HCT116 (cell line): ENCODE data around the gene E4F1. TPM values are rescaled to one million over a fixed set of nuclear protein-coding genes. Genes with fewer than 3 reads are reported as not detected.

Experiments
- ATAC-seq: fragments of 200-7000 bp; cut with Tn5 transposase; 2 replicates; pipeline ENCODE4 v1.9.1; 2020; ENCODE audit warnings: mild to moderate bottlenecking, moderate library complexity
- BruUV-seq: library from RNA; stranded (reverse); fragments of 400-500 nt; replicated peaks from 2 replicates; lab custom pipeline; 2021; lab: Mats Ljungman, UMichigan
- CTCF ChIA-PET: fragments of 300-600 bp; sonication (Branson Sonifier 250); formaldehyde crosslinking; loops from one replicate; lab custom pipeline; 2021; ENCODE audit warnings: antibody characterized with exemption; lab: Charles Lee
- POLR2A ChIA-PET: fragments of 300-600, 350-600 bp; sonication (Branson Sonifier 250); formaldehyde crosslinking; loops from one replicate; lab custom pipeline; 2021; ENCODE audit warnings: antibody characterized with exemption; lab: Charles Lee
- RAD21 ChIA-PET, 2 experiments: fragments of 300-600 bp; sonication (Branson Sonifier 250); formaldehyde crosslinking; loops; one replicate each; lab custom pipeline; 2023; ENCODE audit warnings: low total read pairs in 2 of 2; ENCODE audit not compliant: uncharacterized antibody in 2 of 2, unreplicated experiment in 2 of 2, low non-redundant PET in 1 of 2; lab: Charles Lee
- DNase-seq: peaks from one replicate; pipeline ENCODE4 v3.0.0-alpha.2; 2010; ENCODE audit warnings: low read depth, low spot score
- H2AFZ ChIP-seq: fragments of 200-600 bp; shearing (Covaris generic), sonication (generic); 2 replicates; pipeline ENCODE4 v1.6.1; 2017; ENCODE audit warnings: low read depth, mixed run types, mixed read lengths, antibody characterized with exemption, low read length; ENCODE audit not compliant: poor library complexity, severe bottlenecking
- H3K27ac ChIP-seq: 2 replicates; pipeline ENCODE4 v1.5.1; 2012; ENCODE audit warnings: low read depth, low read length
- H3K27me3 ChIP-seq: fragments of 200-600 bp; sonication (generic); 2 replicates; pipeline ENCODE4 v1.6.1; 2016; ENCODE audit warnings: mixed run types, low read length, mixed read lengths; ENCODE audit not compliant: insufficient read depth
- H3K36me3 ChIP-seq, 2 experiments: fragments of 200-500 bp in 1 of 2; fragments of 200-600 bp in 1 of 2; sonication (Bioruptor generic) in 1 of 2; sonication (generic) in 1 of 2; 2 replicates each; pipeline versions ENCODE4 v1.5.1 to v1.6.1; 2014 to 2016; ENCODE audit warnings: low read length in 2 of 2, inconsistent platforms in 1 of 2, mixed read lengths in 1 of 2, mixed run types in 1 of 2; ENCODE audit not compliant: insufficient read depth in 2 of 2, control insufficient read depth in 1 of 2
- H3K4me1 ChIP-seq, 2 experiments: fragments of 200-600 bp in 1 of 2; sonication (generic) in 1 of 2; 2 replicates each; pipeline versions ENCODE4 v1.5.1 to v1.6.1; 2012 to 2017; ENCODE audit warnings: low read length in 2 of 2, inconsistent platforms in 1 of 2, mild to moderate bottlenecking in 1 of 2, mixed read lengths in 1 of 2, mixed run types in 1 of 2, moderate library complexity in 1 of 2; ENCODE audit not compliant: insufficient read depth in 2 of 2, control insufficient read depth in 1 of 2
- H3K4me2 ChIP-seq: fragments of 200-600 bp; sonication (generic); 2 replicates; pipeline ENCODE4 v1.6.1; 2017; ENCODE audit warnings: mixed run types, low read length, mixed read lengths
- H3K4me3 ChIP-seq, 2 experiments: fragments of 200-600 bp in 1 of 2; sonication (generic) in 1 of 2; replicated peaks in 1 of 2; 2 replicates each; pipeline ENCODE4 v1.5.1; 2011 to 2016; ENCODE audit warnings: low read length in 2 of 2, control low read depth in 1 of 2, low read depth in 1 of 2, mild to moderate bottlenecking in 1 of 2, mixed read lengths in 1 of 2, mixed run types in 1 of 2
- H3K79me2 ChIP-seq: fragments of 200-600 bp; sonication (generic); 2 replicates; pipeline ENCODE4 v1.6.1; 2017; ENCODE audit warnings: mild to moderate bottlenecking, mixed run types, low read length, moderate library complexity, mixed read lengths; ENCODE audit not compliant: insufficient read depth
- H3K9ac ChIP-seq: fragments of 200-600 bp; sonication (generic); 2 replicates; pipeline ENCODE4 v1.6.1; 2016; ENCODE audit warnings: low read length, mixed read lengths
- H3K9me2 ChIP-seq: fragments of 200-600 bp; sonication (generic), shearing (Covaris generic); 2 replicates; pipeline ENCODE4 v1.6.1; 2017; ENCODE audit warnings: mixed run types, mild to moderate bottlenecking, moderate library complexity; ENCODE audit not compliant: insufficient read depth
- H3K9me3 ChIP-seq, 2 experiments: fragments of 200-500 bp in 1 of 2; fragments of 200-600 bp in 1 of 2; sonication (Bioruptor generic) in 1 of 2; sonication (generic) in 1 of 2; 2 replicates each; pipeline ENCODE4 v1.6.1; 2014 to 2017; ENCODE audit warnings: low read length in 2 of 2, mixed read lengths in 2 of 2, inconsistent platforms in 1 of 2, low read depth in 1 of 2, mild to moderate bottlenecking in 1 of 2, mixed run types in 1 of 2, moderate library complexity in 1 of 2; ENCODE audit not compliant: control insufficient read depth in 1 of 2, insufficient read depth in 1 of 2
- H4K20me1 ChIP-seq: fragments of 200-600 bp; sonication (generic), shearing (Covaris generic); 2 replicates; pipeline ENCODE4 v1.6.1; 2017; ENCODE audit warnings: mixed run types, mild to moderate bottlenecking, moderate library complexity; ENCODE audit not compliant: insufficient read depth
- SP1 ChIP-seq: IDR thresholded peaks from 2 replicates; pipeline ENCODE4 v1.6.1; 2012; ENCODE audit warnings: low read depth
- TCF7L2 ChIP-seq: IDR thresholded peaks from 2 replicates; pipeline ENCODE4 v1.7.0; 2011; ENCODE audit warnings: borderline replicate concordance, inconsistent platforms; ENCODE audit not compliant: insufficient read depth, insufficient read length; ENCODE audit errors: extremely low read depth
- intact Hi-C: fragments of 100-400 bp; cut with micrococcal nuclease; formaldehyde crosslinking; loops from 2 replicates; pipeline ENCODE4 v1.10.0; 2022
- total RNA-seq: library from RNA; stranded (reverse); gene quantifications from one replicate; pipeline ENCODE4 v1.2.1, GENCODE V29; 2021; ENCODE audit not compliant: unreplicated experiment

Gene E4F1
- total RNA-seq, 1 experiment from 2014 or later = 40.7 TPM

DNA sequence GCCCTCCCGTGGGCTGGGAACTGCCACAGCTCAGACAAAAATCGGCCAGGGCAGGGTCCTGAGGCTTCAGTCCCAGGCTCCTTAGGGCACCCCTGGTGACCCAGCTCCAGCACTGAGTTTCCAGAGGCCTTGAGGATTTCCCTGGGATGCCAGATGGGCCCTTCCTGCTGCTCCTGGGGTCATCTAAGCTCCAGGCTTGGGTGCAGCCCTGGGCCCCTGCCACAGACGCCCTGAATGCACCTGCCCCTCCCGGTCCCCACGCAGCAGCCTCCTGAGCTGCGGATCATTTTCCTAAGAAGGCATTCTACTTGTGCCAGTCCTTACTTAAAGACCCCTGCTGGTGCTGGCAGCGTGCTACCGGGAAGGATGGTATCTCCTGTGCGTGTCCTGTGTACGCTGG lies 50.5 kb downstream of the E4F1 start:
- Histone ChIP-seq H3K27me3 (no peaks in the 10 kb centered on the region), H2AFZ (no peak overlapping the region), H3K27ac (no peak overlapping the region), H3K4me1 (peaks cover 11 to 12% of the 10 kb centered on the region in 2 experiments; a peak in 3 of 4 replicates), H3K9me2 (no peaks in the 10 kb centered on the region)
- RAD21 ChIA-PET = no interaction called here
- no peak for TF ChIP-seq SP1
- TF ChIP-seq, all 23 proteins: peak for 0
- H3K4me3 ChIP-seq = no peak overlapping the region
- H3K4me2 ChIP-seq = no peak overlapping the region
- no peaks in the 10 kb centered on the region for H3K9me3 ChIP-seq
- H4K20me1 ChIP-seq = no peaks in the 10 kb centered on the region
- ChIA-PET CTCF (no interaction called here), POLR2A (no interaction called here)
- intact Hi-C loops = no loop called here
- DNase-seq (no peak), ATAC-seq (no peak)
- no peaks in the 10 kb centered on the region for H3K36me3 ChIP-seq
- no TSS peak for BruUV-seq
- no peak overlapping the region for H3K9ac ChIP-seq
- H3K79me2 ChIP-seq = peaks cover 6% of the 10 kb centered on the region; the same call in 1 of the 2 replicates

DNA sequence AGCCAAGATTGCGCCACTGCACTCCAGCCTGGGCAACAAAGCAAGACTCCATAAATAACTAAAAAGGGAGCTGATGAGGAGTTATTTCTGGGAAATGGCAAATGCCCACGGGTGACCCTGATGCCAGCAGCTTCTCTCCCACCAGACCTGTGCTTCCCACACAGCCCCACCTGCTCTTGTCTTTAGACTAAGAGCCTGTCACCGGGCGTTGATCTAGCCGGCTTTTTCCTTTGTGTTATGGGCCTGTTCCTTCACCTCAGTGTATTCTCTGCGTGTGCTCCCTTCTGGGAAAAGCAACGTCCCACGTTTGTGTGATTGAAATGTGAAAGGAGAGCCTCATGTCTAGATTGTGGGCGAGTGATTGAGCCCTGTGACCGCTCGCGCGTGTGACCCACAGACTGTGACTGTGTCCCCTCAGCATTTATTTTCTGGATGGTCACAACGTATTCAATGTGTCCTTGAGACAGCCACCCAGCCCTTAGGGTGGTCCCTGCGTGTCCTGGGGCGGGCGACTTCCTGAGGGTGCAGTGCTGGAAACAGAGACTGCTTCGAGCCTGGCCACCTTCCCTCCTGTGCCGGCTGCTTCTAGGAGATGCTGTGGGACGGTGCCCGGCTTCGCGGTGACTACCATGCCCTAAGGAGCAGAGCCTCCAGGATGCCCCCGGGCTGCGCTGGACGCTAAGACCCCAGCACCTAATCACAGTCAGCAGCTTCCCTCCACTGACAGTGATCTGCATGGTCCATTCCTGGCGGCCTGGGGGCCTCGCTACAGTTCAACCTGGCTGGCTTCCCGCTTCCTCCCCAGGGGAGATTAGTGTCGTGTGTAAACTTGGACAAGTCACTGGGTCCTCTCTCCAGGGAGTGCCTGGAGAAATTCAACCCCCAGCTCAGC lies 52.3 kb downstream of the E4F1 start:
- ChIA-PET POLR2A (no interaction called here), CTCF (no interaction called here)
- no TSS peak for BruUV-seq

More for the DNA sequence above, 52.3 kb downstream of the E4F1 start:
- intact Hi-C loops = no loop called here
- H4K20me1 ChIP-seq = no peaks in the 10 kb centered on the region
- no peak for TF ChIP-seq TCF7L2
- no peak overlapping the region for H2AFZ ChIP-seq
- no peaks in the 10 kb centered on the region for H3K9me3 ChIP-seq
- no peak overlapping the region for H3K9ac ChIP-seq
- ATAC-seq = no peak
- H3K36me3 ChIP-seq = no peaks in the 10 kb centered on the region
- no peaks in the 10 kb centered on the region for H3K79me2 ChIP-seq
- H3K4me2 ChIP-seq = no peak overlapping the region
- no peak for DNase-seq
- H3K4me1 ChIP-seq = no peaks in the 10 kb centered on the region
- RAD21 ChIA-PET = no interaction called here
- no peak overlapping the region for H3K27ac ChIP-seq
- H3K4me3 ChIP-seq = no peak overlapping the region
- H3K9me2 ChIP-seq = no peaks in the 10 kb centered on the region
- no peaks in the 10 kb centered on the region for H3K27me3 ChIP-seq
